H9 (cell line): ENCODE measurements around the gene CACNB2. TPM values are rescaled to one million over a fixed set of nuclear protein-coding genes. Genes with fewer than 3 reads are reported as not detected.

Source experiments
- DNase-seq: peaks from one replicate; pipeline ENCODE4 v3.0.0-alpha.2; 2017
- H2AFZ ChIP-seq: one replicate; pipeline ENCODE4 v1.6.1; 2013; ENCODE audit warnings: mild to moderate bottlenecking, low read length, control low read depth, moderate library complexity
- H2AK5ac ChIP-seq: 2 replicates; pipeline ENCODE4 v1.6.1; 2013; ENCODE audit warnings: low read length, control low read depth, mixed read lengths; ENCODE audit not compliant: insufficient read length
- H2BK120ac ChIP-seq: one replicate; pipeline ENCODE4 v1.6.1; 2013; ENCODE audit warnings: low read depth, mild to moderate bottlenecking, low read length, control low read depth, inconsistent platforms; ENCODE audit not compliant: poor library complexity, severe bottlenecking
- H2BK12ac ChIP-seq: 2 replicates; pipeline ENCODE4 v1.6.1; 2013; ENCODE audit warnings: low read length, control low read depth, mixed read lengths, low read depth; ENCODE audit not compliant: insufficient read length
- H2BK15ac ChIP-seq: 2 replicates; pipeline ENCODE4 v1.6.1; 2013; ENCODE audit warnings: low read depth, low read length, control low read depth
- H2BK20ac ChIP-seq: one replicate; pipeline ENCODE4 v1.6.1; 2013; ENCODE audit warnings: low read depth, mild to moderate bottlenecking, low read length, control low read depth, inconsistent platforms; ENCODE audit not compliant: poor library complexity, severe bottlenecking
- H2BK5ac ChIP-seq: 2 replicates; pipeline ENCODE4 v1.6.1; 2013; ENCODE audit warnings: low read length, control low read depth, mixed read lengths; ENCODE audit not compliant: insufficient read length
- H3K14ac ChIP-seq: 2 replicates; pipeline ENCODE4 v1.6.1; 2013; ENCODE audit warnings: low read length, control low read depth; ENCODE audit not compliant: insufficient read depth
- H3K18ac ChIP-seq: 2 replicates; pipeline ENCODE4 v1.6.1; 2013; ENCODE audit warnings: low read depth, mild to moderate bottlenecking, mixed read lengths, low read length, control low read depth; ENCODE audit not compliant: insufficient read length
- H3K23ac ChIP-seq: 2 replicates; pipeline ENCODE4 v1.6.1; 2013; ENCODE audit warnings: low read length, control low read depth, mixed read lengths, low read depth; ENCODE audit not compliant: insufficient read length
- H3K23me2 ChIP-seq: 2 replicates; pipeline ENCODE4 v1.6.1; 2013; ENCODE audit warnings: low read depth, mild to moderate bottlenecking, mixed read lengths, low read length, control low read depth; ENCODE audit not compliant: insufficient read length, poor library complexity, severe bottlenecking
- H3K27ac ChIP-seq: 2 replicates; pipeline ENCODE4 v1.5.1; 2013; ENCODE audit warnings: low read length, control low read depth, mixed read lengths, low read depth; ENCODE audit not compliant: insufficient read length
- H3K27me3 ChIP-seq: 2 replicates; pipeline ENCODE4 v1.6.1; 2013; ENCODE audit warnings: low read length, control low read depth, inconsistent platforms; ENCODE audit not compliant: insufficient read depth
- H3K4ac ChIP-seq: 2 replicates; pipeline ENCODE4 v1.6.1; 2013; ENCODE audit warnings: low read depth, mild to moderate bottlenecking, control low read depth, inconsistent platforms, low read length, moderate library complexity
- H3K4me1 ChIP-seq: 2 replicates; pipeline ENCODE4 v1.6.1; 2013; ENCODE audit warnings: low read length, control low read depth, inconsistent platforms; ENCODE audit not compliant: insufficient read depth
- H3K4me2 ChIP-seq: 2 replicates; pipeline ENCODE4 v1.6.1; 2013; ENCODE audit warnings: low read length, control low read depth, mixed read lengths; ENCODE audit not compliant: insufficient read length, insufficient read depth
- H3K56ac ChIP-seq: 2 replicates; pipeline ENCODE4 v1.6.1; 2013; ENCODE audit warnings: low read depth, mild to moderate bottlenecking, mixed read lengths, low read length, control low read depth; ENCODE audit not compliant: insufficient read length
- H3K79me1 ChIP-seq: 2 replicates; pipeline ENCODE4 v1.6.1; 2013; ENCODE audit warnings: low read depth, mild to moderate bottlenecking, moderate library complexity, low read length, control low read depth, inconsistent platforms; ENCODE audit not compliant: insufficient read depth, poor library complexity, severe bottlenecking
- H3K79me2 ChIP-seq: 2 replicates; pipeline ENCODE4 v1.6.1; 2013; ENCODE audit warnings: low read length, control low read depth, inconsistent platforms; ENCODE audit not compliant: insufficient read depth
- H3K9ac ChIP-seq: 2 replicates; pipeline ENCODE4 v1.6.1; 2013; ENCODE audit warnings: low read length, control low read depth, mixed read lengths; ENCODE audit not compliant: insufficient read length; ENCODE audit errors: extremely low read depth
- H3K9me3 ChIP-seq: one replicate; pipeline ENCODE4 v1.6.1; 2013; ENCODE audit warnings: low read depth, low read length, inconsistent platforms; ENCODE audit not compliant: control insufficient read depth
- H3T11ph ChIP-seq: one replicate; pipeline ENCODE4 v1.6.1; 2013; ENCODE audit warnings: mild to moderate bottlenecking, low read length, control low read depth, inconsistent platforms
- H4K20me1 ChIP-seq: one replicate; pipeline ENCODE4 v1.6.1; 2013; ENCODE audit not compliant: control insufficient read depth, insufficient read length, insufficient read depth
- H4K5ac ChIP-seq: 2 replicates; pipeline ENCODE4 v1.6.1; 2013; ENCODE audit warnings: low read depth, mild to moderate bottlenecking, mixed read lengths, low read length, control low read depth; ENCODE audit not compliant: insufficient read length
- H4K8ac ChIP-seq: replicated peaks from 2 replicates; pipeline ENCODE4 v1.6.1; 2013; ENCODE audit warnings: low read length, control low read depth, mixed read lengths, low read depth; ENCODE audit not compliant: insufficient read length
- H4K91ac ChIP-seq: 2 replicates; pipeline ENCODE4 v1.6.1; 2013; ENCODE audit warnings: low read depth, mild to moderate bottlenecking, moderate library complexity, mixed read lengths, low read length, control low read depth; ENCODE audit not compliant: insufficient read length
- H3K27ac Mint-ChIP-seq, 3 experiments: 2 replicates in 2 of 3; 3 replicates in 1 of 3; pipeline ENCODE4 v1.8.0; 2020 to 2021; ENCODE audit warnings: mixed read lengths in 3 of 3, mild to moderate bottlenecking in 1 of 3, moderate library complexity in 1 of 3
- H3K27me3 Mint-ChIP-seq: 2 replicates; pipeline ENCODE4 v1.8.0; 2021; ENCODE audit warnings: low read depth, mild to moderate bottlenecking, moderate library complexity, mixed read lengths
- H3K36me3 Mint-ChIP-seq, 3 experiments: 2 replicates in 2 of 3; 3 replicates in 1 of 3; pipeline ENCODE4 v1.8.0; 2020 to 2021; ENCODE audit warnings: low read depth in 3 of 3, mixed read lengths in 3 of 3; ENCODE audit not compliant: insufficient read depth in 1 of 3
- H3K4me1 Mint-ChIP-seq, 2 experiments: 2 replicates each; pipeline ENCODE4 v1.8.0; 2020; ENCODE audit warnings: mixed read lengths in 2 of 2
- H3K4me3 Mint-ChIP-seq, 2 experiments: 2 replicates in 1 of 2; 3 replicates in 1 of 2; pipeline ENCODE4 v1.8.0; 2020 to 2021; ENCODE audit warnings: mild to moderate bottlenecking in 2 of 2, mixed read lengths in 2 of 2, moderate library complexity in 1 of 2
- H3K9me3 Mint-ChIP-seq, 2 experiments: 2 replicates in 1 of 2; 3 replicates in 1 of 2; pipeline ENCODE4 v1.8.0; 2020; ENCODE audit warnings: mild to moderate bottlenecking in 2 of 2, mixed read lengths in 2 of 2, moderate library complexity in 1 of 2
- CTCF ChIP-seq: fragments of 200-600 bp; sonication (generic); conservative IDR thresholded peaks from 3 replicates; pipeline ENCODE4 v1.8.0; 2021; ENCODE audit warnings: antibody characterized with exemption, mild to moderate bottlenecking
- WGBS: extraction: QIAGEN DNeasy Blood & Tissue Kit; methylation state at CpG from one replicate; pipeline ENCODE4 v1.1.7; 2013; ENCODE audit warnings: missing lambda C conversion rate, low lambda C conversion rate, mixed read lengths; ENCODE audit not compliant: insufficient read length; ENCODE audit errors: extremely low coverage; 5-methylcytosine and 5-hydroxymethylcytosine counted together
- total RNA-seq: library from RNA; stranded (reverse); gene quantifications from 2 replicates; pipeline ENCODE4 v1.2.1, GENCODE V29; 2021

CACNB2 gene
- total RNA-seq, 1 experiment from 2014 or later, result 2.6 TPM

- Histone ChIP-seq H3K14ac (no peak overlapping the region), H3T11ph (no peak overlapping the region), H3K56ac (no peak overlapping the region), H2BK12ac (no peak overlapping the region), H3K4ac (no peak overlapping the region), H3K9ac (no peak overlapping the region), H3K23me2 (no peaks in the 10 kb centered on the region), H3K4me2 (no peak overlapping the region), H3K79me1 (no peaks in the 10 kb centered on the region), H4K20me1 (no peaks in the 10 kb centered on the region), H3K27me3 (no peaks in the 10 kb centered on the region), H4K8ac (no peak overlapping the region), H3K4me1 (no peaks in the 10 kb centered on the region; the same call in 1 of the 2 replicates), H2AK5ac (no peak overlapping the region), H2BK5ac (no peak overlapping the region), H3K79me2 (no peaks in the 10 kb centered on the region), H2BK15ac (no peak overlapping the region), H2BK120ac (no peak overlapping the region), H2BK20ac (no peak overlapping the region), H4K91ac (no peak overlapping the region), H3K18ac (no peak overlapping the region), H3K27ac (no peak overlapping the region), H3K9me3 (no peaks in the 10 kb centered on the region), H2AFZ (no peak overlapping the region), H3K23ac (no peak overlapping the region), H4K5ac (no peak overlapping the region)
- TF ChIP-seq CTCF, result no peak
- no peaks in the 10 kb centered on the region for H3K9me3 Mint-ChIP-seq
- no peak overlapping the region for H3K27ac Mint-ChIP-seq
- H3K4me3 Mint-ChIP-seq, result no peak overlapping the region
- peaks cover 7% of the 10 kb centered on the region in 2 experiments; a peak in 3 of 4 replicates for H3K4me1 Mint-ChIP-seq
- no peak for DNase-seq
- WGBS, result 100% methylated on average over 1 of the region's 3 CpGs
- no peaks in the 10 kb centered on the region; a peak in 1 of 7 replicates for H3K36me3 Mint-ChIP-seq
- H3K27me3 Mint-ChIP-seq, result no peaks in the 10 kb centered on the region
These were observed 205.1 kb downstream of the CACNB2 start for GRCh38 chr10:18345308-18345707.
